BE2C (cell line): Measurements from ENCODE around the gene BRI3BP.

Source experiments
- DNase-seq: peaks from one replicate; pipeline ENCODE4 v3.0.0-alpha.2; 2020
- H3K27me3 ChIP-seq: fragments of 250-450 bp; sonication (Bioruptor Pico); 2 replicates; pipeline ENCODE4 v1.5.1; 2020; ENCODE audit warnings: mild to moderate bottlenecking
- H3K36me3 ChIP-seq: fragments of 250-450 bp; sonication (Bioruptor Pico); 2 replicates; pipeline ENCODE4 v1.5.1; 2020; ENCODE audit warnings: mild to moderate bottlenecking
- H3K4me1 ChIP-seq: fragments of 250-450 bp; sonication (Bioruptor Pico); 2 replicates; pipeline ENCODE4 v1.5.1; 2020
- H3K4me3 ChIP-seq: 2 replicates; pipeline ENCODE4 v1.5.1; 2011; ENCODE audit warnings: low read depth, low read length
- H3K9me3 ChIP-seq: fragments of 250-450 bp; sonication (Bioruptor Pico); 2 replicates; pipeline ENCODE4 v1.5.1; 2020
- CTCF ChIP-seq: IDR thresholded peaks from 2 replicates; pipeline ENCODE4 v1.5.1; 2012; ENCODE audit warnings: mild to moderate bottlenecking, low read depth, low read length

The BRI3BP gene

GRCh38 chr12:125021771-125022170, 28.3 kb downstream of the BRI3BP start:
- H3K4me3 ChIP-seq = no peak overlapping the region
- TF ChIP-seq CTCF = no peak
- no peaks in the 10 kb centered on the region for H3K4me1 ChIP-seq
- no peaks in the 10 kb centered on the region for H3K36me3 ChIP-seq
- DNase-seq = no peak
- H3K9me3 ChIP-seq = no peaks in the 10 kb centered on the region
- H3K27me3 ChIP-seq = no peaks in the 10 kb centered on the region

GRCh38 chr12:125023065-125023464, 29.6 kb downstream of the BRI3BP start:
- Histone ChIP-seq H3K27me3 (no peaks in the 10 kb centered on the region), H3K4me1 (no peaks in the 10 kb centered on the region), H3K9me3 (no peaks in the 10 kb centered on the region), H3K36me3 (no peaks in the 10 kb centered on the region), H3K4me3 (no peak overlapping the region)
- no peak for DNase-seq
- TF ChIP-seq CTCF = no peak

GRCh38 chr12:125024949-125025563, 31.6 kb downstream of the BRI3BP start:
- H3K9me3 ChIP-seq = no peaks in the 10 kb centered on the region
- no peaks in the 10 kb centered on the region for H3K36me3 ChIP-seq
- H3K4me3 ChIP-seq = no peak overlapping the region
- no peak for TF ChIP-seq CTCF
- no peaks in the 10 kb centered on the region for H3K27me3 ChIP-seq
- H3K4me1 ChIP-seq = no peaks in the 10 kb centered on the region
- no peak for DNase-seq

GRCh38 chr12:125025606-125026235, 32.3 kb downstream of the BRI3BP start:
- TF ChIP-seq CTCF = no peak
- Histone ChIP-seq H3K4me1 (no peaks in the 10 kb centered on the region), H3K36me3 (no peaks in the 10 kb centered on the region), H3K27me3 (no peaks in the 10 kb centered on the region), H3K9me3 (no peaks in the 10 kb centered on the region), H3K4me3 (no peak overlapping the region)
- no peak for DNase-seq

- H3K36me3 ChIP-seq = no peaks in the 10 kb centered on the region
Observed at GRCh38 chr12:125028106-125028505, 34.7 kb downstream of the BRI3BP start.

More at GRCh38 chr12:125028106-125028505, 34.7 kb downstream of the BRI3BP start:
- DNase-seq = no peak
- Histone ChIP-seq H3K4me1 (no peaks in the 10 kb centered on the region), H3K4me3 (no peak overlapping the region), H3K9me3 (no peaks in the 10 kb centered on the region), H3K27me3 (no peaks in the 10 kb centered on the region)
- no peak for TF ChIP-seq CTCF
